Bronchial epithelial cell (primary cell): Measurements from ENCODE around the gene AKT1S1. TPM values are rescaled to one million over a fixed set of nuclear protein-coding genes. Genes with fewer than 3 reads are reported as not detected.

ENCODE experiments used
- DNase-seq: peaks from one replicate; pipeline ENCODE4 v3.0.0-alpha.2; 2010; ENCODE audit warnings: low read depth
- FAIRE-seq: peaks from 2 replicates; lab custom pipeline; 2011; peaks lifted over from hg19 to GRCh38; lab: Jason Lieb, UNC
- H3K27me3 ChIP-seq: 2 replicates; pipeline ENCODE4 v1.5.1; 2011; ENCODE audit warnings: low read length; ENCODE audit not compliant: control insufficient read depth, insufficient read depth
- H3K36me3 ChIP-seq: 2 replicates; pipeline ENCODE4 v1.5.1; 2011; ENCODE audit warnings: low read length; ENCODE audit not compliant: control insufficient read depth, insufficient read depth
- H3K4me3 ChIP-seq: 2 replicates; pipeline ENCODE4 v1.5.1; 2011; ENCODE audit warnings: mild to moderate bottlenecking, low read depth, low read length, control low read depth
- CTCF ChIP-seq: IDR thresholded peaks from 2 replicates; pipeline ENCODE4 v1.5.1; 2011; ENCODE audit warnings: mild to moderate bottlenecking, moderate library complexity, low read length, control low read depth, inconsistent platforms; ENCODE audit not compliant: insufficient read depth, severe bottlenecking
- total RNA-seq: library from RNA; depleted of rRNA; stranded (reverse); fragments of >200 nt; gene quantifications from 2 replicates; pipeline ENCODE4 v1.2.1, GENCODE V29; 2014

Gene AKT1S1
- total RNA-seq, 1 donor from 2014 or later: 3.7 TPM

GRCh38 chr19:49890349-49891311 lies 13.5 kb upstream of the AKT1S1 start:
- FAIRE-seq (no peak), DNase-seq (peak; percentile 33)
- TF ChIP-seq CTCF: no peak
- Histone ChIP-seq H3K36me3 (no peaks in the 10 kb centered on the region), H3K4me3 (peak overlapping the region; percentile 24), H3K27me3 (no peaks in the 10 kb centered on the region)

DNA sequence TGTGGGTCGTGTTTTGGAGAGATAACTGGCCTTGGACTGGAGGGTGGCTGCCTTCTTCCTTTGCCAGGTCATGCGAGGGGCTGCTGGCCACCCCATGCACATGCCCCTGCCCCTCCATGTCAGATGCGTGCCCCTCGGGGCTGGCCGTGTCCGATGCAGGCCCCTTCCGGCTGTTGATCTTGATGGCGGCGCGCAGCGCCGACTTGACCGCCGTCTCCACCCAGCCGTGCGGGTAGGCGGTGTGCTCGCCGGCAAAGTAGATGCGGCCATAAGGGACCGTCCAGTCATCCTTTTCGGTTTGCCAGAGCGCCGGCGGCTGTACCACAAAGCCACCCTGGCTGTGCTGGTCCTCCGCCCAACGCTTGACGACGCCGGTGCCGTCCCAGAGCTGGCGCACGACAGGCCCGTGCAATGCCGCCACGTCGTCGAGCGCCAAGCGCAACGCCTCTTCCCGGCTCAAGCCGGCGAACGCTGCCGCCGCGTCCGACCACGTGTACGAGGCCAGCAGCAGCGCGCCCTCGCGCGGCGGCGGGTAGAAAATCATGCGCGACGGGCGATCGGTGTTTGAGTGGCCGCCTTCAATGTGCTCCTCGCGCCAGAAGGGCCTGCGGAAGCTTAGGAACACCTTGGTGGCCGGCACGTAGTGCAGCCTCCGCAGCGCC lies 12.7 kb upstream of the AKT1S1 start:
- Histone ChIP-seq H3K27me3 (no peaks in the 10 kb centered on the region), H3K4me3 (peak overlapping the region; percentile 24), H3K36me3 (no peaks in the 10 kb centered on the region)
- peak; percentile 62 for DNase-seq
- no peak for FAIRE-seq
- peak; percentile 91 for TF ChIP-seq CTCF

DNA sequence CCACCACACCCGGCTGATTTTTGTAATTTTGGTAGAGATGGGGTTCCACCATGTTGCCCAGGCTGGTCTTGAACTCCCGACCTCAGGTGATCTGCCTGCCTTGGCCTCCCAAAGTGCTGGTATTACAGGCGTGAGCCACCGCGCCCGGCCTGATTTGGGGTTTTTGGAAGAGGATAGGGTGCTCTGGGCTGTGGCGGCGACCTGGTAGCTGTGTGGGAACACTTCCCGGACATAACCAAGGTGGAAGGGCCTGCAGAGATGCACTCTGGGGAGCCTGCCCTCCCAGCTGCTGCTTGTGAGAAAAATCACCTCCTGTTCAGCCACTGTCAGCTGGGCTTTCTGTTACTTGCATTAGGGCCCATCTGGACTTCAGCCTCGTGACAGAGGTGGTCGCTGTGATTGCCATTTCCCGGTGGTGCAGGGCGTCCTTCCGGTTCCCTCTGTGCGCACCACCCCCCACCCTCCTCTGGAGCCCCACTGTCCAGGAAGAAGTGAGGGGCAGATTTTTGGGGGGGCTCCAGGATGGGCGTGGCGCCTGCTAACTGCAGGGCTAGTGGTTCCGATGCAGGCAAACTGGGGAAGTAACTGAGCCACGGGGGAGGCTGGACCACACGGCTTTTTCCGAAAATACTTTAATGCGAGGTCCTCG lies 12.0 kb upstream of the AKT1S1 start:
- peaks cover 4% of the 10 kb centered on the region for H3K36me3 ChIP-seq
- DNase-seq (no peak), FAIRE-seq (no peak)
- TF ChIP-seq CTCF: no peak
- H3K27me3 ChIP-seq: no peaks in the 10 kb centered on the region
- H3K4me3 ChIP-seq: no peak overlapping the region

- Histone ChIP-seq H3K4me3 (no peak overlapping the region), H3K27me3 (no peaks in the 10 kb centered on the region), H3K36me3 (peaks cover 10% of the 10 kb centered on the region)
- FAIRE-seq: no peak
- no peak for TF ChIP-seq CTCF
- DNase-seq: no peak
Observed at GRCh38 chr19:49888510-49888824, 11.3 kb upstream of the AKT1S1 start.

GRCh38 chr19:49887665-49888509 lies 10.7 kb upstream of the AKT1S1 start:
- Histone ChIP-seq H3K4me3 (no peak overlapping the region), H3K36me3 (peaks cover 14% of the 10 kb centered on the region)
- no peak for DNase-seq

More at GRCh38 chr19:49887665-49888509, 10.7 kb upstream of the AKT1S1 start:
- FAIRE-seq: no peak
- no peaks in the 10 kb centered on the region for H3K27me3 ChIP-seq
- TF ChIP-seq CTCF: no peak
